NOMO-1 treated with DMSO at 0.1 percent for 48 hours (cell line): Measurements from ENCODE around the gene RANGAP1.
A peak's percentile ranks its signal among the peaks of the same experiment; 100 is the strongest.
"Not testable (repeated sequence)": the region's sequence is repeated elsewhere in the genome, so short reads cannot be mapped to it uniquely, and the experiment has no call there.

Source experiments
- DNase-seq: peaks from one replicate; lab custom pipeline; 2025; ENCODE audit not compliant: unreplicated experiment; lab: John Stamatoyannopoulos, UW

Gene RANGAP1

GRCh38 chr22:41301085-41302020 is 15.4 kb upstream of the RANGAP1 start, which contains the start of gene ZC3H7B:
ZC3H7B (plus strand) TSS chr22:41301525; CDS start chr22:41320661, 19,136 bp downstream.
- peak; percentile 82 for DNase-seq

GRCh38 chr22:41300661-41301060 is 14.7 kb upstream of the RANGAP1 start:
- no peak for DNase-seq

GRCh38 chr22:41296826-41297667 is 11.1 kb upstream of the RANGAP1 start:
- no peak for DNase-seq

- DNase-seq: not testable (repeated sequence)
Measured at GRCh38 chr22:41294816-41295215, 8.8 kb upstream of the RANGAP1 start.

- no peak for DNase-seq
Measured at GRCh38 chr22:41290262-41291221, 4.6 kb upstream of the RANGAP1 start.

GRCh38 chr22:41289671-41290070 is 3.7 kb upstream of the RANGAP1 start:
- DNase-seq: no peak

GRCh38 chr22:41288245-41288946 is 2.4 kb upstream of the RANGAP1 start:
- DNase-seq: no peak

- peak; percentile 84 for DNase-seq
Measured at GRCh38 chr22:41286639-41287091, 678 bp upstream of the RANGAP1 start.

GRCh38 chr22:41285441-41285819 is 557 bp downstream of the RANGAP1 start:
- DNase-seq: peak; percentile 76

- no peak for DNase-seq
Measured at GRCh38 chr22:41284465-41284864, 1.5 kb downstream of the RANGAP1 start.

GRCh38 chr22:41280854-41281253 is 5.1 kb downstream of the RANGAP1 start:
- no peak for DNase-seq

GRCh38 chr22:41280065-41280464 is 5.9 kb downstream of the RANGAP1 start:
- DNase-seq: no peak

- DNase-seq: no peak
Measured at GRCh38 chr22:41274856-41275255, 11.1 kb downstream of the RANGAP1 start.

- no peak for DNase-seq
Measured at GRCh38 chr22:41273128-41273527, 12.9 kb downstream of the RANGAP1 start.

GRCh38 chr22:41271787-41272186 is 14.2 kb downstream of the RANGAP1 start:
- no peak for DNase-seq

GRCh38 chr22:41267958-41268357 is 18.0 kb downstream of the RANGAP1 start:
- no peak for DNase-seq

GRCh38 chr22:41264408-41264941 is 21.5 kb downstream of the RANGAP1 start:
- DNase-seq: no peak

- DNase-seq: no peak
Measured at GRCh38 chr22:41263704-41264103, 22.3 kb downstream of the RANGAP1 start.

- DNase-seq: no peak
Measured at GRCh38 chr22:41262250-41262765, 23.7 kb downstream of the RANGAP1 start.
